Measurements from ENCODE around the gene THSD1. TPM values are rescaled to one million over a fixed set of nuclear protein-coding genes. Genes with fewer than 3 reads are reported as not detected.

THSD1 gene
- total RNA-seq, 1 experiment from 2014 or later, result 3.3 TPM

DNA sequence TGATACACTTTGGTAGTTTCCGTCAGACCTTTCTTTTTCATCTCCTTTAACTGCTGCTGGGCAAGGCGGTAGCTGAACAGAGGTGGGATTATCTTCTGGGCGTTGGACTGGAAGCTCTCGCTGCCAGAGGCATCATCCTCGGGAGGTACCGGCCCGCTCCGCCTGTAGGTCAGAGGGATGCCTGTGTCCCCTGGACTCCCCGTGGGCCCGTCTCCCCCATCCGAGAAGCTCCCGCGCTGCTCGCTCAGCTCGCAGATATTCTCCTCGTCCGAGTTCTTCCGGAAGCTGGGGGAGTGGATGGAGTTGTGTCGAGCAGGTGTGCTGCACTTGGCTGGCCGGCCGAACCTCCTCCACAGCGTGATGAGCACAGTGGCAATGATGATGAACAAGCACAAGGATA is 27.7 kb downstream of the THSD1 start:
- in situ Hi-C loops (cut with HindIII; ENCODE audit: low pct_unique_long_range_greater_than_20kb, low sequenced_read_pairs), result no loop called here

DNA sequence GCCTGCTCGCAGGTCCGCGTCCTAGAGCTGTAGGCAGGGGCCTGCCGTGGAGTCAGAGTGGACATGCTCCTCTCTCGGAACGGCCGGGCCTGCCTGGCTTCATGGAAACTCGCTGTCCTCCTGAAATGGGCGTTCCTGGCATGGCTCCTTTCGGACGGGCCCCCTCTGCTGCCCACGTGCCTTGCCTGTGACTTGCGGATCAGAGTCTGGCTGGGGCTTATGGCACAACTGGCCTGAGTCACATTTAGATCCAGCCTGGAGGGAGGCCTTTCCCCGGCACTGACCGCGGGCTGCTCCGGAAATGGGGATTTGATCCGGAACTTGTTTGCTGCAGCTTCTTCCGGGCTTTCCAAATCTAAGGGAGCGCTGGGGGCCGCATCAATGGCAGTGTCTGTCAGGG is 28.1 kb downstream of the THSD1 start:
- DNase-seq (ENCODE audit: low read depth, low spot score) (no peak), ATAC-seq (no peak)
- H3K4me3 ChIP-seq (ENCODE audit: low read depth in 2 of 2, low read length in 2 of 2), result no peak overlapping the region
- in situ Hi-C loops (cut with HindIII; ENCODE audit: low pct_unique_long_range_greater_than_20kb, low sequenced_read_pairs), result no loop called here
- H3K36me3 ChIP-seq (ENCODE audit: control insufficient read depth, insufficient read depth, low read length), result no peaks in the 10 kb centered on the region; the same call in 1 of the 2 replicates
- CTCF ChIA-PET, result no interaction called here
- POLR2A ChIA-PET, result no interaction called here
- intact Hi-C loops (cut with micrococcal nuclease; ENCODE audit: unreplicated experiment), result no loop called here
- H3K9me3 ChIP-seq (ENCODE audit: control insufficient read depth, insufficient read depth, low read depth, low read length), result no peaks in the 10 kb centered on the region
- BruUV-seq (replicated peaks), result no TSS peak
- TF ChIP-seq POLR2AphosphoS5 (IDR thresholded peaks at IDR 0.05; ENCODE audit: low read depth, low read length) (no peak), TCF7L2 (IDR thresholded peaks at IDR 0.05; ENCODE audit: low read depth, low read length) (no peak), SIN3A (IDR thresholded peaks at IDR 0.05; ENCODE audit: borderline replicate concordance, insufficient read depth, low read depth, low read length) (no peak)
- TF ChIP-seq, protein P1, sequence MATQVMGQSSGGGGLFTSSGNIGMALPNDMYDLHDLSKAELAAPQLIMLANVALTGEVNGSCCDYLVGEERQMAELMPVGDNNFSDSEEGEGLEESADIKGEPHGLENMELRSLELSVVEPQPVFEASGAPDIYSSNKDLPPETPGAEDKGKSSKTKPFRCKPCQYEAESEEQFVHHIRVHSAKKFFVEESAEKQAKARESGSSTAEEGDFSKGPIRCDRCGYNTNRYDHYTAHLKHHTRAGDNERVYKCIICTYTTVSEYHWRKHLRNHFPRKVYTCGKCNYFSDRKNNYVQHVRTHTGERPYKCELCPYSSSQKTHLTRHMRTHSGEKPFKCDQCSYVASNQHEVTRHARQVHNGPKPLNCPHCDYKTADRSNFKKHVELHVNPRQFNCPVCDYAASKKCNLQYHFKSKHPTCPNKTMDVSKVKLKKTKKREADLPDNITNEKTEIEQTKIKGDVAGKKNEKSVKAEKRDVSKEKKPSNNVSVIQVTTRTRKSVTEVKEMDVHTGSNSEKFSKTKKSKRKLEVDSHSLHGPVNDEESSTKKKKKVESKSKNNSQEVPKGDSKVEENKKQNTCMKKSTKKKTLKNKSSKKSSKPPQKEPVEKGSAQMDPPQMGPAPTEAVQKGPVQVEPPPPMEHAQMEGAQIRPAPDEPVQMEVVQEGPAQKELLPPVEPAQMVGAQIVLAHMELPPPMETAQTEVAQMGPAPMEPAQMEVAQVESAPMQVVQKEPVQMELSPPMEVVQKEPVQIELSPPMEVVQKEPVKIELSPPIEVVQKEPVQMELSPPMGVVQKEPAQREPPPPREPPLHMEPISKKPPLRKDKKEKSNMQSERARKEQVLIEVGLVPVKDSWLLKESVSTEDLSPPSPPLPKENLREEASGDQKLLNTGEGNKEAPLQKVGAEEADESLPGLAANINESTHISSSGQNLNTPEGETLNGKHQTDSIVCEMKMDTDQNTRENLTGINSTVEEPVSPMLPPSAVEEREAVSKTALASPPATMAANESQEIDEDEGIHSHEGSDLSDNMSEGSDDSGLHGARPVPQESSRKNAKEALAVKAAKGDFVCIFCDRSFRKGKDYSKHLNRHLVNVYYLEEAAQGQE (IDR thresholded peaks at IDR 0.05; ENCODE audit: insufficient read depth in 1 of 2, low read depth in 2 of 2, low read length in 1 of 2), result no peak
- TF ChIP-seq, protein P2, sequence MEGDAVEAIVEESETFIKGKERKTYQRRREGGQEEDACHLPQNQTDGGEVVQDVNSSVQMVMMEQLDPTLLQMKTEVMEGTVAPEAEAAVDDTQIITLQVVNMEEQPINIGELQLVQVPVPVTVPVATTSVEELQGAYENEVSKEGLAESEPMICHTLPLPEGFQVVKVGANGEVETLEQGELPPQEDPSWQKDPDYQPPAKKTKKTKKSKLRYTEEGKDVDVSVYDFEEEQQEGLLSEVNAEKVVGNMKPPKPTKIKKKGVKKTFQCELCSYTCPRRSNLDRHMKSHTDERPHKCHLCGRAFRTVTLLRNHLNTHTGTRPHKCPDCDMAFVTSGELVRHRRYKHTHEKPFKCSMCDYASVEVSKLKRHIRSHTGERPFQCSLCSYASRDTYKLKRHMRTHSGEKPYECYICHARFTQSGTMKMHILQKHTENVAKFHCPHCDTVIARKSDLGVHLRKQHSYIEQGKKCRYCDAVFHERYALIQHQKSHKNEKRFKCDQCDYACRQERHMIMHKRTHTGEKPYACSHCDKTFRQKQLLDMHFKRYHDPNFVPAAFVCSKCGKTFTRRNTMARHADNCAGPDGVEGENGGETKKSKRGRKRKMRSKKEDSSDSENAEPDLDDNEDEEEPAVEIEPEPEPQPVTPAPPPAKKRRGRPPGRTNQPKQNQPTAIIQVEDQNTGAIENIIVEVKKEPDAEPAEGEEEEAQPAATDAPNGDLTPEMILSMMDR (IDR thresholded peaks at IDR 0.05), result no peak
- no peaks in the 10 kb centered on the region for H3K4me1 ChIP-seq (ENCODE audit: control insufficient read depth, insufficient read depth, low read length)
- no peaks in the 10 kb centered on the region for H3K27me3 ChIP-seq (ENCODE audit: control insufficient read depth, insufficient read depth, low read length)
- H3K27ac ChIP-seq (ENCODE audit: low read length), result no peak overlapping the region

More for the DNA sequence above, 27.7 kb downstream of the THSD1 start:
- H3K9me3 ChIP-seq (ENCODE audit: control insufficient read depth, insufficient read depth, low read depth, low read length), result no peaks in the 10 kb centered on the region
- H3K36me3 ChIP-seq (ENCODE audit: control insufficient read depth, insufficient read depth, low read length), result no peaks in the 10 kb centered on the region; the same call in 1 of the 2 replicates
- ChIA-PET POLR2A (no interaction called here), CTCF (no interaction called here)
- H3K27ac ChIP-seq (ENCODE audit: low read length), result no peak overlapping the region
- H3K27me3 ChIP-seq (ENCODE audit: control insufficient read depth, insufficient read depth, low read length), result no peaks in the 10 kb centered on the region
- no TSS peak for BruUV-seq (replicated peaks)
- ATAC-seq, result no peak
- no peak overlapping the region for H3K4me3 ChIP-seq (ENCODE audit: low read depth in 2 of 2, low read length in 2 of 2)
- intact Hi-C loops (cut with micrococcal nuclease; ENCODE audit: unreplicated experiment), result no loop called here
- TF ChIP-seq SIN3A (IDR thresholded peaks at IDR 0.05; ENCODE audit: borderline replicate concordance, insufficient read depth, low read depth, low read length), result no peak
- no peak for TF ChIP-seq TCF7L2 (IDR thresholded peaks at IDR 0.05; ENCODE audit: low read depth, low read length)
- TF ChIP-seq, protein P1 (IDR thresholded peaks at IDR 0.05; ENCODE audit: insufficient read depth in 1 of 2, low read depth in 2 of 2, low read length in 1 of 2), result no peak
- TF ChIP-seq, protein P2 (IDR thresholded peaks at IDR 0.05), result no peak
- no peak for TF ChIP-seq POLR2AphosphoS5 (IDR thresholded peaks at IDR 0.05; ENCODE audit: low read depth, low read length)
- no peaks in the 10 kb centered on the region for H3K4me1 ChIP-seq (ENCODE audit: control insufficient read depth, insufficient read depth, low read length)
- DNase-seq (ENCODE audit: low read depth, low spot score), result no peak
